SIG-M5 treated with dmso at 0.1 percent for 504 hours (cell line): ENCODE results near the gene SEC16A.

ENCODE experiments used
- DNase-seq: peaks from one replicate; lab custom pipeline; 2025; ENCODE audit not compliant: unreplicated experiment; lab: John Stamatoyannopoulos, UW

SEC16A gene

DNA sequence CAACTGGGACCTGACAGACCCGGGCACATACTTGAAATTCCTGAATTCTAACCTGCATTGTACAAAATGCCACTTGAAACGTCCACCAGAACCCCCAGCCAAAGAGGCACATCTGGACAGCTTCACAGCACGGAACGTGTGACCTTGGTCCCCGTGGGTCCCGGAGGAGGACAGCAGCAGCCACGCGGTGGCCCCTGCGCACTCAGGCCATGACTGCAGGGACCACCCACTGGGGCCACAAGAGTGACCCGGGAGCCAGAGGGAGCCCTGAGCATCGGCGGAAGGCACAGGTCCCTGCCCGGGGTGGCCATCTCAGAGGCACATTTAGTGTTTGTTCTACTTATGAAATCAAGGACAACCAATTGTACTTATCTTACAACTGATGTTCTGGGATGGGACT, 80.8 kb downstream of the SEC16A start:
- no peak for DNase-seq

- no peak for DNase-seq
These were observed 81.5 kb downstream of the SEC16A start for GRCh38 chr9:136401173-136401922.

GRCh38 chr9:136400038-136400834, 82.6 kb downstream of the SEC16A start, which contains the start of gene SNAPC4:
Gene SNAPC4 (minus strand): TSS chr9:136400170. CDS start chr9:136398428, 1,742 bp downstream.
- DNase-seq: peak; percentile 74

- no peak for DNase-seq
These were observed 83.4 kb downstream of the SEC16A start for GRCh38 chr9:136399176-136400037.

DNA sequence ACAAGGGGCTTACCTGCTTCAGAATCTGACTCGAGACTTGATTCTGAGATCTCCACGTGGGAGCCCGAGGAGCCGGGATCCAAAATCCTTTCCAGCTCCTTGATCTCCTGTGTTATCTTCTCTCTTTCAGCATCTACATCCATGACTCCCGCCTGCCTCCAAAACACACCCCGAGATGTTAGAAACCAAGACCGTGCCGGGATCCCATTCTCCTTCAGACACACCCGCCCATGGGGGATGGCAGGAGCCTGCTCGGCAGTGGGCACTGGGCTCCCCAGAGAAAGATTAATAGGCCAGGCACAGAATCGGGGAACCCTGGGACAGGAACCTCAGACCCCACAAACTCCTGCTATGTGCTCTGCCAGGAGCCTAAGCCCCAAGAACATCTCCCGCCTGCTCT, 84.6 kb downstream of the SEC16A start:
- no peak for DNase-seq

GRCh38 chr9:136397643-136398042, 85.2 kb downstream of the SEC16A start:
- DNase-seq: no peak

- DNase-seq: no peak
These were observed 86.7 kb downstream of the SEC16A start for GRCh38 chr9:136396219-136396515.

- no peak for DNase-seq
These were observed 87.3 kb downstream of the SEC16A start for GRCh38 chr9:136395345-136396218.

DNA sequence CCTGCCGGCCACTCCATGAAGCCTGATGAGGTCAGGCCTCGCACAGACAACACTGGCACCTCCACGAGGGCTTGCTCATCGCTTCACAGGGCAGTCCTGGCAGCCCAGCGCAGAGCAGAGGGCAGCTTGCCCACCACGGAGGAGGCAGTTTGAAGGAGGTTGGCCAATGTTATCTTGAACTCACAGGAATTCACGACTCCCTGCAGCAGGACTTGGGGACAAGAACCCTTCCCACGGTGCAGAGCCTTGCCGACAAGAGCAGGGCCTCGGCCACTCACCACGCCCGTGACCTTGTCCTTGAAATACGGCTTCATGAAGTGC, 87.9 kb downstream of the SEC16A start:
- no peak for DNase-seq

- no peak for DNase-seq
These were observed 88.4 kb downstream of the SEC16A start for GRCh38 chr9:136394312-136395019.

- DNase-seq: no peak
These were observed 89.3 kb downstream of the SEC16A start for GRCh38 chr9:136393531-136393930.

DNA sequence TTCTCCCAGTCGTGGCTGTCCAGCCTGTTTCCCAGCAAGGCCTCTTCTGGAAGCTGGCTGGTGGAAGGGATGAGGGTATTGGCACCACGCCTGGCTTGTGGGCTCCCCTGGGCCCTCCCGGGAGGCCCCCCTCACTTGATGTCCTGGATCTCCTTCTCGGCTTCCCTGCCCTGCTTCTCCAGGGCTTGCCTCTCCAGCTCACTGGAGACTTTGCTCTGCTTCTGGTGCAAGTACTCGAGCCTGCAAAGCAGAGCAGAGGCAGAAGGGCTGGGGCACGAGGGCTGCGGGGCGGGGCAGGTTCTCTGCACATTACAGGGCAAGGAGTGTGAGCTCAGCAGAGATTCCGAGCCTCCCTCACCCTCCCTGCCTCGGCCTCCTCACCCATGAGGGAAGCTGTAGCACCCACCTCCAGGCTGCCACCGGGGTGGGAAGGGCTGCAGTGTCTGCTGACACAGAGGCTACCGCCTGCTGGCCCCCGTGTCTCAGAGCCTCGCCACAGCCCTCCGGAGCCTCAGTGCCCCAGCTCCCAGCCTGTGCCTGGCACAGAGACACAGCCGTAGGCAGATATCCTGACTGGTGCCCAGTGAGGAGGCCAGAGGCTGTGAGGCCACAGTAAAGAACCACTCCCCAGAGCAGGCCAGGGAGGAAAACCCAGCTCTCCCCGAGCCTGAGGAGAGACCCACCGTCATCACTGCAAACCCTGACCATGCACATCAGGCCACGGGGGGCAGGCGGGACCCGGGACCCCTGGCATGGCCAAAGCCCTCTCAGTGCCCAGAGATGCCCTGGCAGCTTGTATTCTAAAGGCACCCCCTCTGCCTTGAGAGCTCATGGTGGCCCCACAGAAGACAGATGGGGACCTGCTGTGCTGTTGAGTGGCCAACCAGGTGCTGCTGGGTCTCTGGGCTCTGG, 90.0 kb downstream of the SEC16A start:
- DNase-seq: no peak

GRCh38 chr9:136391737-136392537, 90.9 kb downstream of the SEC16A start:
- no peak for DNase-seq
